GM12878 (cell line): Measurements from ENCODE around the gene DQX1.

Source experiments
- CTCF ChIP-seq, 3 experiments: IDR thresholded peaks in 2 of 3; conservative IDR thresholded peaks in 1 of 3; 2 replicates each; pipeline ENCODE4 v1.5.1; 2011; ENCODE audit warnings: low read depth in 3 of 3, low read length in 3 of 3, mild to moderate bottlenecking in 3 of 3, control low read depth in 2 of 3, moderate library complexity in 2 of 3, inconsistent platforms in 1 of 3, mixed read lengths in 1 of 3; ENCODE audit not compliant: control insufficient read depth in 2 of 3, insufficient read depth in 1 of 3; ENCODE audit errors: extremely low read depth in 1 of 3
- ELK1 ChIP-seq: IDR thresholded peaks from 2 replicates; pipeline ENCODE4 v1.6.1; 2012; ENCODE audit warnings: low read depth, low read length, improper control_type of control experiment
- EZH2 ChIP-seq: IDR thresholded peaks from 2 replicates; pipeline ENCODE4 v1.6.1; 2012; ENCODE audit warnings: low read depth, mild to moderate bottlenecking, control low read depth, inconsistent platforms, low read length, borderline replicate concordance; ENCODE audit not compliant: control insufficient read depth
- FOXM1 ChIP-seq: IDR thresholded peaks from 2 replicates; pipeline ENCODE4 v1.6.1; 2012; ENCODE audit warnings: low read depth, mild to moderate bottlenecking, inconsistent platforms, low read length, moderate library complexity
- JUNB ChIP-seq: IDR thresholded peaks from 2 replicates; pipeline ENCODE4 v1.6.1; 2016; ENCODE audit warnings: antibody characterized with exemption, mild to moderate bottlenecking
- MAX ChIP-seq: IDR thresholded peaks from 2 replicates; pipeline ENCODE4 v1.6.1; 2012; ENCODE audit warnings: low read depth, low read length, improper control_type of control experiment
- POLR2A ChIP-seq: IDR thresholded peaks from 2 replicates; pipeline ENCODE4 v1.6.1; 2011; ENCODE audit warnings: low read depth, mild to moderate bottlenecking, low read length
- RB1 ChIP-seq: fragments of 450-650 bp; formaldehyde crosslinking; IDR thresholded peaks from 2 replicates; pipeline ENCODE4 v1.6.1; 2017; ENCODE audit warnings: mild to moderate bottlenecking, borderline replicate concordance
- TAF1 ChIP-seq: IDR thresholded peaks from 2 replicates; pipeline ENCODE4 v1.6.1; 2011; ENCODE audit warnings: mild to moderate bottlenecking, low read depth, low read length, borderline replicate concordance
- TARDBP ChIP-seq: IDR thresholded peaks from 2 replicates; pipeline ENCODE4 v1.6.1; 2016; ENCODE audit warnings: borderline replicate concordance
- USF2 ChIP-seq: IDR thresholded peaks from 2 replicates; pipeline ENCODE4 v1.6.1; 2011; ENCODE audit warnings: low read depth, low read length, improper control_type of control experiment, borderline replicate concordance
- YY1 ChIP-seq: IDR thresholded peaks from 2 replicates; pipeline ENCODE4 v1.6.1; 2011; ENCODE audit warnings: low read depth, mild to moderate bottlenecking, low read length
- ZNF217 ChIP-seq: fragments of 450-650 bp; IDR thresholded peaks from 2 replicates; pipeline ENCODE4 v1.6.1; 2017; ENCODE audit warnings: antibody characterized with exemption, mild to moderate bottlenecking

GRCh38 chr2:74515981-74516633, 9.9 kb downstream of the DQX1 start:
- TF ChIP-seq MAX = no peak
- TF ChIP-seq RB1 = no peak
- TF ChIP-seq USF2 = no peak
- no peak for TF ChIP-seq EZH2
- TF ChIP-seq CTCF (IDR thresholded peaks at IDR 0.05 in 2 of 3, conservative IDR thresholded peaks at IDR 0.05 in 1 of 3; ENCODE audit: control insufficient read depth in 2 of 3, extremely low read depth in 1 of 3, insufficient read depth in 1 of 3, low read depth in 3 of 3, low read length in 3 of 3) = no peak
- TF ChIP-seq TAF1 = no peak
- no peak for TF ChIP-seq ELK1
- no peak for TF ChIP-seq TARDBP
- TF ChIP-seq YY1 = 0 out of 2 replicates have a peak, but pooled peaks have one; percentile 29
- no peak for TF ChIP-seq FOXM1
- TF ChIP-seq JUNB = no peak
- no peak for TF ChIP-seq POLR2A
- TF ChIP-seq ZNF217 = no peak
